ENCODE data around the gene PLAGL1.
"Not testable (repeated sequence)": the region's sequence is repeated elsewhere in the genome, so short reads cannot be mapped to it uniquely, and the experiment has no call there.

- not testable (repeated sequence) for TF ChIP-seq CTCF (IDR thresholded peaks at IDR 0.05; ENCODE audit: insufficient read depth, low read depth, low read length); EZH2 (IDR thresholded peaks at IDR 0.05; ENCODE audit: insufficient read depth, low read length)
These were observed 36.9 kb upstream of the PLAGL1 start for GRCh38 chr6:144044989-144045388.

Data from astrocyte (in vitro differentiated cells and primary cell).